Upper lobe of left lung (tissue), 6 donors: Measurements from ENCODE around the gene ITPR1. TPM values are rescaled to one million over a fixed set of nuclear protein-coding genes. Genes with fewer than 3 reads are reported as not detected.
A peak's percentile ranks its signal among the peaks of the same experiment; 100 is the strongest.

Experiments
- ATAC-seq, 2 donors: fragments of 200-7000 bp; cut with Tn5 transposase; one replicate each; pipeline ENCODE4 v1.9.1; 2022; ENCODE audit warnings: mild to moderate bottlenecking in 2 of 2, moderate library complexity in 2 of 2; ENCODE audit not compliant: low FRiP score in 2 of 2
- DNase-seq, 2 donors: peaks; one replicate each; pipeline ENCODE4 v3.0.0-alpha.2; 2019 to 2020
- H3K27ac ChIP-seq, 4 donors: fragments of 200-600 bp; sonication (generic); one replicate each; pipeline ENCODE4 v1.5.1; 2016 to 2019
- H3K27me3 ChIP-seq, 4 donors: fragments of 200-600 bp; sonication (generic); one replicate each; pipeline ENCODE4 v1.5.1; 2017 to 2019
- H3K36me3 ChIP-seq, 4 donors: fragments of 200-600 bp; sonication (generic); one replicate each; pipeline ENCODE4 v1.5.1; 2016 to 2019
- H3K4me1 ChIP-seq, 4 donors: fragments of 200-600 bp; sonication (generic); one replicate each; pipeline ENCODE4 v1.5.1; 2018 to 2019
- H3K4me3 ChIP-seq, 4 donors: fragments of 200-600 bp; sonication (generic); one replicate each; pipeline ENCODE4 v1.5.1; 2017 to 2019; ENCODE audit warnings: mild to moderate bottlenecking in 2 of 4, moderate library complexity in 1 of 4
- H3K9me3 ChIP-seq, 4 donors: fragments of 200-600 bp; sonication (generic); one replicate each; pipeline ENCODE4 v1.5.1; 2018 to 2019
- CTCF ChIP-seq, 6 experiments: fragments of 450-650 bp in 4 of 6; fragments of 200-600 bp in 2 of 6; sonication (generic) in 2 of 6; IDR thresholded peaks; one replicate each; pipeline ENCODE4 v1.5.1; 2016 to 2019; ENCODE audit warnings: antibody characterized with exemption in 6 of 6
- EP300 ChIP-seq, 4 donors: sonication (generic); formaldehyde crosslinking; IDR thresholded peaks; one replicate each; pipeline ENCODE4 v1.5.1; 2017; ENCODE audit warnings: antibody characterized with exemption in 4 of 4, control low read depth in 2 of 4
- POLR2A ChIP-seq, 4 donors: fragments of 450-650 bp; IDR thresholded peaks; one replicate each; pipeline ENCODE4 v1.5.1; 2016 to 2017; ENCODE audit warnings: antibody characterized with exemption in 4 of 4, mild to moderate bottlenecking in 2 of 4
- POLR2AphosphoS5 ChIP-seq, 2 donors: sonication (generic); formaldehyde crosslinking; IDR thresholded peaks; one replicate each; pipeline ENCODE4 v1.5.1; 2017; ENCODE audit warnings: antibody characterized with exemption in 2 of 2
- WGBS, 2 donors: methylation state at CpG; one replicate each; pipeline ENCODE4 v1.1.5; 2017 to 2018; 5-methylcytosine and 5-hydroxymethylcytosine counted together
- total RNA-seq, 6 donors: library from RNA; depleted of rRNA in 4 of 6; stranded (reverse); fragments of >200 nt in 4 of 6; gene quantifications; one replicate each; pipeline versions ENCODE4 v1.1.0 to v1.2.1, GENCODE V29; 2016 to 2021
- donor health status: DM: no; HTN: no; CAD: no; lungs with moderate emphysema.
- donor health status: DM: no; HTN: yes; CAD: no; lungs with severe emphysema.

ITPR1 gene
- total RNA-seq, 6 donors from 2014 or later: 55.5 to 136 (median 66.2) TPM

GRCh38 chr3:4623421-4623999 is 130.4 kb downstream of the ITPR1 start:
- Histone ChIP-seq H3K27ac (no peak overlapping the region), H3K27me3 (no peaks in the 10 kb centered on the region), H3K4me3 (no peak overlapping the region), H3K4me1 (no peaks in the 10 kb centered on the region), H3K36me3 (peaks cover 0 to 2% (median 0%) of the 10 kb centered on the region in 4 donors), H3K9me3 (no peaks in the 10 kb centered on the region)
- DNase-seq: no peak
- ATAC-seq: no peak
- no peak for TF ChIP-seq POLR2AphosphoS5 (IDR thresholded peaks at IDR 0.05)
- TF ChIP-seq EP300 (IDR thresholded peaks at IDR 0.05): no peak
- no peak for TF ChIP-seq POLR2A (IDR thresholded peaks at IDR 0.05)
- no peak for TF ChIP-seq CTCF (IDR thresholded peaks at IDR 0.05)
- WGBS, 2 donors: 85 to 90% methylated on average over 4 of the region's 4 CpGs

- Histone ChIP-seq H3K4me1 (no peaks in the 10 kb centered on the region), H3K27ac (no peak overlapping the region), H3K36me3 (peaks cover 0 to 4% (median 0%) of the 10 kb centered on the region in 4 donors), H3K4me3 (no peak overlapping the region), H3K27me3 (no peaks in the 10 kb centered on the region), H3K9me3 (no peaks in the 10 kb centered on the region)
- TF ChIP-seq POLR2A (IDR thresholded peaks at IDR 0.05): no peak
- TF ChIP-seq EP300 (IDR thresholded peaks at IDR 0.05): no peak
- no peak for TF ChIP-seq POLR2AphosphoS5 (IDR thresholded peaks at IDR 0.05)
- TF ChIP-seq CTCF (IDR thresholded peaks at IDR 0.05): no peak
- DNase-seq: no peak
- WGBS, 2 donors: 85 to 87% methylated on average over 9 to 10 of the region's 10 CpGs
- ATAC-seq: no peak
Measured at GRCh38 chr3:4627651-4628375, 134.7 kb downstream of the ITPR1 start.

- no peak for ATAC-seq
- no peaks in the 10 kb centered on the region for H3K4me1 ChIP-seq
- DNase-seq: no peak
- TF ChIP-seq CTCF (IDR thresholded peaks at IDR 0.05) (no peak), POLR2AphosphoS5 (IDR thresholded peaks at IDR 0.05) (no peak), POLR2A (IDR thresholded peaks at IDR 0.05) (no peak), EP300 (IDR thresholded peaks at IDR 0.05) (no peak)
- no peak overlapping the region for H3K27ac ChIP-seq
- WGBS, 2 donors: 79 to 83% methylated on average over 9 of the region's 9 CpGs
- H3K27me3 ChIP-seq: no peaks in the 10 kb centered on the region
- peaks cover 0 to 4% (median 0%) of the 10 kb centered on the region in 4 donors for H3K36me3 ChIP-seq
- H3K9me3 ChIP-seq: no peaks in the 10 kb centered on the region
- H3K4me3 ChIP-seq: no peak overlapping the region
Measured at GRCh38 chr3:4629095-4630007, 136.2 kb downstream of the ITPR1 start.

- H3K4me3 ChIP-seq: no peak overlapping the region
- peaks cover 0 to 3% (median 0%) of the 10 kb centered on the region in 4 donors for H3K36me3 ChIP-seq
- TF ChIP-seq POLR2A (IDR thresholded peaks at IDR 0.05) (no peak), CTCF (IDR thresholded peaks at IDR 0.05) (peak; percentile 66 to 83 (median 75)), EP300 (IDR thresholded peaks at IDR 0.05) (no peak)
- no peaks in the 10 kb centered on the region for H3K27me3 ChIP-seq
- ATAC-seq: peak in 1 of 2 donors; percentile 91
- DNase-seq: no peak
- 64 to 68% methylated on average over 10 of the region's 10 CpGs for WGBS, 2 donors
- H3K27ac ChIP-seq: no peak overlapping the region
- H3K9me3 ChIP-seq: no peaks in the 10 kb centered on the region
- no peaks in the 10 kb centered on the region for H3K4me1 ChIP-seq
Measured at GRCh38 chr3:4633078-4634004, 140.2 kb downstream of the ITPR1 start.
